Astrocyte (in vitro differentiated cells and primary cell): Measurements from ENCODE around the gene ASCL5. TPM values are rescaled to one million over a fixed set of nuclear protein-coding genes. Genes with fewer than 3 reads are reported as not detected.

Experiments used
- DNase-seq: peaks from one replicate; pipeline ENCODE4 v3.0.0-alpha.2; 2010; ENCODE audit warnings: low read depth
- FAIRE-seq: peaks from 2 replicates; lab custom pipeline; 2011; peaks lifted over from hg19 to GRCh38; lab: Jason Lieb, UNC
- H2AFZ ChIP-seq: 2 replicates; pipeline ENCODE4 v1.6.0; 2012; ENCODE audit warnings: low read depth, low read length, inconsistent platforms
- H3K27ac ChIP-seq: 2 replicates; pipeline ENCODE4 v1.5.1; 2011; ENCODE audit warnings: low read depth, low read length, inconsistent platforms
- H3K27me3 ChIP-seq: 2 replicates; pipeline ENCODE4 v1.6.0; 2011; ENCODE audit warnings: low read length, inconsistent platforms; ENCODE audit not compliant: insufficient read depth
- H3K36me3 ChIP-seq: 2 replicates; pipeline ENCODE4 v1.5.1; 2011; ENCODE audit warnings: low read length, inconsistent platforms; ENCODE audit not compliant: insufficient read depth
- H3K4me1 ChIP-seq: 2 replicates; pipeline ENCODE4 v1.5.1; 2011; ENCODE audit warnings: low read length, inconsistent platforms; ENCODE audit not compliant: insufficient read depth
- H3K4me2 ChIP-seq: 2 replicates; pipeline ENCODE4 v1.6.0; 2012; ENCODE audit warnings: low read length, inconsistent platforms
- H3K4me3 ChIP-seq: 2 replicates; pipeline ENCODE4 v1.5.1; 2011; ENCODE audit warnings: low read depth, mild to moderate bottlenecking, low read length, inconsistent platforms; ENCODE audit not compliant: insufficient read depth
- H3K79me2 ChIP-seq: 2 replicates; pipeline ENCODE4 v1.6.0; 2012; ENCODE audit warnings: mild to moderate bottlenecking, low read length, inconsistent platforms; ENCODE audit not compliant: insufficient read depth
- H3K9ac ChIP-seq: 2 replicates; pipeline ENCODE4 v1.6.0; 2012; ENCODE audit warnings: mild to moderate bottlenecking, low read length, inconsistent platforms
- H3K9me3 ChIP-seq: 2 replicates; pipeline ENCODE4 v1.5.1; 2012; ENCODE audit warnings: low read depth, mild to moderate bottlenecking, low read length, inconsistent platforms; ENCODE audit not compliant: insufficient read depth
- H4K20me1 ChIP-seq: 2 replicates; pipeline ENCODE4 v1.6.0; 2012; ENCODE audit warnings: low read length, inconsistent platforms; ENCODE audit not compliant: insufficient read depth
- H3K27ac Mint-ChIP-seq: one replicate; pipeline ENCODE4 v1.8.0; 2021; ENCODE audit warnings: mild to moderate bottlenecking, mixed read lengths; ENCODE audit not compliant: unreplicated experiment
- H3K27me3 Mint-ChIP-seq: one replicate; pipeline ENCODE4 v1.8.0; 2021; ENCODE audit warnings: low read depth, mixed read lengths; ENCODE audit not compliant: unreplicated experiment
- H3K36me3 Mint-ChIP-seq: one replicate; pipeline ENCODE4 v1.8.0; 2021; ENCODE audit warnings: low read depth, mixed read lengths; ENCODE audit not compliant: unreplicated experiment
- H3K4me1 Mint-ChIP-seq: one replicate; pipeline ENCODE4 v1.8.0; 2021; ENCODE audit warnings: low read depth, mixed read lengths; ENCODE audit not compliant: unreplicated experiment
- H3K4me3 Mint-ChIP-seq: one replicate; pipeline ENCODE4 v1.8.0; 2021; ENCODE audit warnings: mild to moderate bottlenecking, moderate library complexity, mixed read lengths; ENCODE audit not compliant: unreplicated experiment
- H3K9me3 Mint-ChIP-seq: one replicate; pipeline ENCODE4 v1.8.0; 2021; ENCODE audit warnings: mild to moderate bottlenecking, mixed read lengths; ENCODE audit not compliant: unreplicated experiment
- CTCF ChIP-seq: IDR thresholded peaks from 2 replicates; pipeline ENCODE4 v1.5.1; 2011; ENCODE audit warnings: low read depth, mild to moderate bottlenecking, inconsistent platforms, low read length, moderate library complexity; ENCODE audit not compliant: insufficient read depth
- EZH2 ChIP-seq: IDR thresholded peaks from 2 replicates; pipeline ENCODE4 v1.6.1; 2012; ENCODE audit warnings: mild to moderate bottlenecking, low read length, inconsistent platforms; ENCODE audit not compliant: insufficient read depth
- total RNA-seq: library from RNA; stranded (reverse); gene quantifications from 2 replicates; pipeline ENCODE4 v1.2.1, GENCODE V29; 2021

ASCL5 gene
- total RNA-seq, 1 donor from 2014 or later, result not detected

GRCh38 chr1:201112926-201113325 lies 14.1 kb downstream of the ASCL5 start:
- Histone ChIP-seq H3K79me2 (no peaks in the 10 kb centered on the region), H3K9me3 (no peaks in the 10 kb centered on the region)

GRCh38 chr1:201112173-201112731 lies 14.7 kb downstream of the ASCL5 start, which contains the start of gene CACNA1S:
TSS of gene CACNA1S (minus strand) at chr1:201112426. CDS start at chr1:201112339, 87 bp downstream.
- H3K36me3 Mint-ChIP-seq, result no peaks in the 10 kb centered on the region
- Histone ChIP-seq H3K27ac (no peak within 1 kb of the TSS), H3K27me3 (peaks cover 20% of the 10 kb centered on the region), H3K4me3 (no peak within 1 kb of the TSS), H3K79me2 (no peaks in the 10 kb centered on the region), H3K4me2 (no peak within 1 kb of the TSS), H3K9ac (no peak within 1 kb of the TSS), H2AFZ (no peak within 1 kb of the TSS), H3K9me3 (no peaks in the 10 kb centered on the region), H4K20me1 (no peaks in the 10 kb centered on the region), H3K4me1 (peaks cover 4% of the 10 kb centered on the region), H3K36me3 (no peaks in the 10 kb centered on the region)
- DNase-seq (no peak), FAIRE-seq (no peak)
- peaks cover 5% of the 10 kb centered on the region for H3K9me3 Mint-ChIP-seq
- TF ChIP-seq EZH2, result no peak
- no peak for TF ChIP-seq CTCF
- peaks cover 4% of the 10 kb centered on the region for H3K4me1 Mint-ChIP-seq
- no peak within 1 kb of the TSS for H3K4me3 Mint-ChIP-seq
- H3K27ac Mint-ChIP-seq, result no peak within 1 kb of the TSS
- peaks cover 32% of the 10 kb centered on the region for H3K27me3 Mint-ChIP-seq

More at GRCh38 chr1:201112926-201113325, 14.1 kb downstream of the ASCL5 start:
- Histone ChIP-seq H3K36me3 (no peaks in the 10 kb centered on the region), H3K9ac (no peak overlapping the region), H4K20me1 (no peaks in the 10 kb centered on the region), H3K4me2 (no peak overlapping the region), H3K27me3 (peaks cover 20% of the 10 kb centered on the region), H3K27ac (no peak overlapping the region), H3K4me3 (no peak overlapping the region), H3K4me1 (peaks cover 4% of the 10 kb centered on the region), H2AFZ (no peak overlapping the region)
- H3K4me3 Mint-ChIP-seq, result no peak overlapping the region
- TF ChIP-seq CTCF (no peak), EZH2 (no peak)
- peaks cover 4% of the 10 kb centered on the region for H3K4me1 Mint-ChIP-seq
- FAIRE-seq, result no peak
- H3K9me3 Mint-ChIP-seq, result peaks cover 5% of the 10 kb centered on the region
- DNase-seq, result no peak
- no peaks in the 10 kb centered on the region for H3K36me3 Mint-ChIP-seq
- no peak overlapping the region for H3K27ac Mint-ChIP-seq
- H3K27me3 Mint-ChIP-seq, result peaks cover 35% of the 10 kb centered on the region

- no peak overlapping the region for H3K27ac ChIP-seq
- TF ChIP-seq CTCF (no peak), EZH2 (no peak)
- Mint-ChIP-seq H3K9me3 (peaks cover 5% of the 10 kb centered on the region), H3K4me1 (peaks cover 4% of the 10 kb centered on the region), H3K4me3 (no peak overlapping the region), H3K27me3 (peaks cover 34% of the 10 kb centered on the region), H3K27ac (no peak overlapping the region), H3K36me3 (no peaks in the 10 kb centered on the region)
- no peaks in the 10 kb centered on the region for H3K9me3 ChIP-seq
- H3K4me1 ChIP-seq, result peaks cover 4% of the 10 kb centered on the region
- peaks cover 18% of the 10 kb centered on the region for H3K27me3 ChIP-seq
- no peak overlapping the region for H3K9ac ChIP-seq
- no peak overlapping the region for H3K4me3 ChIP-seq
- FAIRE-seq, result no peak
- no peak for DNase-seq
- H3K4me2 ChIP-seq, result no peak overlapping the region
- no peaks in the 10 kb centered on the region for H4K20me1 ChIP-seq
- H3K79me2 ChIP-seq, result no peaks in the 10 kb centered on the region
- no peak overlapping the region for H2AFZ ChIP-seq
- H3K36me3 ChIP-seq, result no peaks in the 10 kb centered on the region
Observed at GRCh38 chr1:201111672-201112071, 15.3 kb downstream of the ASCL5 start.
